Esophagus muscularis mucosa (tissue), 4 donors: ENCODE measurements around the gene NDUFAF2. TPM values are rescaled to one million over a fixed set of nuclear protein-coding genes. Genes with fewer than 3 reads are reported as not detected.

ENCODE experiments used
- DNase-seq: peaks from one replicate; pipeline ENCODE4 v3.0.0-alpha.2; 2017; ENCODE audit errors: extremely low spot score
- H3K27ac ChIP-seq, 4 donors: fragments of 200-600 bp; sonication (generic); replicated peaks in 1 of 4; 1 replicate in 3 of 4; 2 replicates in 1 of 4; pipeline ENCODE4 v1.5.1; 2016 to 2019; ENCODE audit warnings: mild to moderate bottlenecking in 1 of 4
- H3K27me3 ChIP-seq, 4 donors: fragments of 200-600 bp; sonication (generic); one replicate each; pipeline versions ENCODE4 v1.5.1 to v1.6.0; 2016 to 2019
- H3K36me3 ChIP-seq, 4 donors: fragments of 200-600 bp; sonication (generic); one replicate each; pipeline ENCODE4 v1.5.1; 2016 to 2019
- H3K4me1 ChIP-seq, 4 donors: fragments of 200-600 bp; sonication (generic); one replicate each; pipeline ENCODE4 v1.5.1; 2016 to 2019
- H3K4me3 ChIP-seq, 4 donors: fragments of 200-600 bp; sonication (generic); 1 replicate in 2 of 4; 2 replicates in 2 of 4; pipeline ENCODE4 v1.5.1; 2016 to 2019; ENCODE audit warnings: mild to moderate bottlenecking in 4 of 4, moderate library complexity in 1 of 4
- H3K9me3 ChIP-seq, 4 donors: fragments of 200-600 bp; sonication (generic); 1 replicate in 3 of 4; 2 replicates in 1 of 4; pipeline ENCODE4 v1.5.1; 2016 to 2019
- EP300 ChIP-seq: sonication (generic); formaldehyde crosslinking; IDR thresholded peaks from one replicate; pipeline ENCODE4 v1.6.1; 2017; ENCODE audit warnings: antibody characterized with exemption
- POLR2A ChIP-seq: fragments of 450-650 bp; IDR thresholded peaks from one replicate; pipeline ENCODE4 v1.6.1; 2017; ENCODE audit warnings: antibody characterized with exemption, moderate library complexity, mild to moderate bottlenecking, low read depth
- POLR2AphosphoS5 ChIP-seq, 2 donors: sonication (generic); formaldehyde crosslinking; IDR thresholded peaks; one replicate each; pipeline ENCODE4 v1.6.1; 2017; ENCODE audit warnings: antibody characterized with exemption in 2 of 2
- WGBS: methylation state at CpG from one replicate; pipeline ENCODE4 v1.1.5; 2018; 5-methylcytosine and 5-hydroxymethylcytosine counted together
- intact Hi-C: fragments of 100-400 bp; cut with DNase I; formaldehyde crosslinking; loops from one replicate; pipeline ENCODE4 v1.15.1; 2023
- total RNA-seq, 4 donors: library from RNA; depleted of rRNA; stranded (reverse); fragments of >200 nt; gene quantifications; one replicate each; pipeline versions ENCODE4 v1.1.0 to v1.2.1, GENCODE V29; 2016
- TF ChIP-seq, protein P1 (sequence below), 3 experiments: fragments of 200-600 bp in 2 of 3; fragments of 450-650 bp in 1 of 3; sonication (generic) in 2 of 3; IDR thresholded peaks; one replicate each; pipeline ENCODE4 v1.5.1; 2017 to 2019; ENCODE audit warnings: antibody characterized with exemption in 3 of 3, mild to moderate bottlenecking in 2 of 3, moderate library complexity in 1 of 3

Gene NDUFAF2
- total RNA-seq, 4 donors from 2014 or later: 29.4 to 42.8 (median 39.6) TPM

DNA sequence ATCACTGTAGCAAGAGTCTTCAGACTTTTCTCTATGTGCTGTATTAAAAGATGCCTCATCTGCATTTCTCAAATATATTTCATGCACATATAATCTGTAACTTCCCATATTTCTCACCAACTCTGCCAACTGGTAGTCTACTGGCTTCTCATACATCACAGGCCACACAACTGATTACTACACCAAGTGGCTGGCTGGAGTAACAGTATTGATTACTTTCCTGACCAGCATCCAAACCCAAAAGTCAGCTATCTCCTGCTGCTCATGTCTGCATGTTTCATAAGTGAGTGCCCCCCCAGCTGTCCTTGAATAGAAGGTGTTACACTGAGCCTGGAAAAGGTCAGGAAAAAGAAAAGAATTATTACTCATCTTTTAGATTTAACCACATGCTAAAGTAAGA, 17.6 kb upstream of the NDUFAF2 start:
- TF ChIP-seq EP300: no peak
- no peak for TF ChIP-seq POLR2AphosphoS5 (IDR thresholded peaks at IDR 0.05)
- TF ChIP-seq POLR2A: no peak
- TF ChIP-seq, protein P1, sequence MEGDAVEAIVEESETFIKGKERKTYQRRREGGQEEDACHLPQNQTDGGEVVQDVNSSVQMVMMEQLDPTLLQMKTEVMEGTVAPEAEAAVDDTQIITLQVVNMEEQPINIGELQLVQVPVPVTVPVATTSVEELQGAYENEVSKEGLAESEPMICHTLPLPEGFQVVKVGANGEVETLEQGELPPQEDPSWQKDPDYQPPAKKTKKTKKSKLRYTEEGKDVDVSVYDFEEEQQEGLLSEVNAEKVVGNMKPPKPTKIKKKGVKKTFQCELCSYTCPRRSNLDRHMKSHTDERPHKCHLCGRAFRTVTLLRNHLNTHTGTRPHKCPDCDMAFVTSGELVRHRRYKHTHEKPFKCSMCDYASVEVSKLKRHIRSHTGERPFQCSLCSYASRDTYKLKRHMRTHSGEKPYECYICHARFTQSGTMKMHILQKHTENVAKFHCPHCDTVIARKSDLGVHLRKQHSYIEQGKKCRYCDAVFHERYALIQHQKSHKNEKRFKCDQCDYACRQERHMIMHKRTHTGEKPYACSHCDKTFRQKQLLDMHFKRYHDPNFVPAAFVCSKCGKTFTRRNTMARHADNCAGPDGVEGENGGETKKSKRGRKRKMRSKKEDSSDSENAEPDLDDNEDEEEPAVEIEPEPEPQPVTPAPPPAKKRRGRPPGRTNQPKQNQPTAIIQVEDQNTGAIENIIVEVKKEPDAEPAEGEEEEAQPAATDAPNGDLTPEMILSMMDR (IDR thresholded peaks at IDR 0.05): no peak
- peaks cover 3 to 40% (median 20%) of the 10 kb centered on the region in 4 donors for H3K36me3 ChIP-seq
- intact Hi-C loops: no loop called here
- no peaks in the 10 kb centered on the region for H3K4me1 ChIP-seq
- H3K27ac ChIP-seq: no peak overlapping the region
- H3K9me3 ChIP-seq: peaks cover 0 to 3% (median 0%) of the 10 kb centered on the region in 4 donors
- DNase-seq: no peak
- H3K4me3 ChIP-seq: no peak overlapping the region
- H3K27me3 ChIP-seq: no peaks in the 10 kb centered on the region

DNA sequence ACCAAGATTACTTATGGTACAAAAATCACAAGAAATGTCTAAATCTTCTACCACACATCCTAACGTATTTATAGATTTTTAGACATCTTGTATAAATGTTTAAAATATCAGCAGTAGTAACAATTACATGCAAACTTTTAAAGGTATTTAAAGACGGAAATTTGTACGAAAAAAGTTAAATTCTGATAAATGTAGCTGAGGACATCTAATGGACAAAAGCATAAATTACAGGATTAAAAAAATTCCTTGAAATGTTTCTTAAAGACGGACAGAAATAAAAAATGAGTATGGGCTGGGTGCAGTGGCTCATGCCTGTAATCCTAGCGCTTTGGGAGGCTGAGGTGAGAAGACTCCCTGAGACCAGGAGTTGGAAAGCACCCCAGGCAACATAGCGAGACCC, 16.0 kb upstream of the NDUFAF2 start:
- TF ChIP-seq POLR2AphosphoS5 (IDR thresholded peaks at IDR 0.05) (no peak), POLR2A (no peak), EP300 (no peak)
- TF ChIP-seq, protein P1 (IDR thresholded peaks at IDR 0.05): no peak
- Histone ChIP-seq H3K27me3 (no peaks in the 10 kb centered on the region), H3K9me3 (peaks cover 0 to 3% (median 0%) of the 10 kb centered on the region in 4 donors), H3K27ac (no peak overlapping the region), H3K4me3 (no peak overlapping the region), H3K4me1 (no peaks in the 10 kb centered on the region), H3K36me3 (peaks cover 3 to 40% (median 20%) of the 10 kb centered on the region in 4 donors)
- no peak for DNase-seq
- 76% methylated on average over 6 of the region's 6 CpGs for WGBS
- intact Hi-C loops: no loop called here

DNA sequence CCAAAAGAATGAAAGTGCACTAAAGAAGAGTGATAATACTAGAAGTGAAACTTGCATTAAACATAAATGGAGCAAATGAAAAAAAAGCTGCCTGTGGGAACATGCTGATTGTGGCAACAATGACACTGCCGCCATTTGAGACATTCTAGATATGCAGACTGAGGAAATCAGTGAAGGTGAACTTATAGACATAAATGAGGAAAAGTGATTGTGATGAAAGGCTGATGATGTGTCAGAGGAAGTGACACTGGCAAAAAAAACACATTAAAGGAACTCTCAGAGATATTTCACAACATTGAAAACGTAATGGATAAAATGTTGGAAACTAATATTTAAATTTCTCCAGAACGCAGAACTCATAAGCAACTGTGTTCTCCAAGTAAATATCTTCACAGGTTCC, 1.4 kb upstream of the NDUFAF2 start:
- WGBS: 74% methylated on average over 3 of the region's 3 CpGs
- no peak overlapping the region for H3K4me3 ChIP-seq
- H3K9me3 ChIP-seq: no peaks in the 10 kb centered on the region
- TF ChIP-seq POLR2A (no peak), POLR2AphosphoS5 (IDR thresholded peaks at IDR 0.05) (no peak)
- intact Hi-C loops: loop anchor here (10.0 kb wide), 1 partner anchor 391 kb away; the partner anchor contains the start of gene ZSWIM6
- no peak overlapping the region for H3K27ac ChIP-seq
- no peaks in the 10 kb centered on the region for H3K27me3 ChIP-seq
- peaks cover 0 to 4% (median 0%) of the 10 kb centered on the region in 4 donors for H3K36me3 ChIP-seq
- peaks cover 17 to 28% (median 25%) of the 10 kb centered on the region in 4 donors for H3K4me1 ChIP-seq
- DNase-seq: no peak

DNA sequence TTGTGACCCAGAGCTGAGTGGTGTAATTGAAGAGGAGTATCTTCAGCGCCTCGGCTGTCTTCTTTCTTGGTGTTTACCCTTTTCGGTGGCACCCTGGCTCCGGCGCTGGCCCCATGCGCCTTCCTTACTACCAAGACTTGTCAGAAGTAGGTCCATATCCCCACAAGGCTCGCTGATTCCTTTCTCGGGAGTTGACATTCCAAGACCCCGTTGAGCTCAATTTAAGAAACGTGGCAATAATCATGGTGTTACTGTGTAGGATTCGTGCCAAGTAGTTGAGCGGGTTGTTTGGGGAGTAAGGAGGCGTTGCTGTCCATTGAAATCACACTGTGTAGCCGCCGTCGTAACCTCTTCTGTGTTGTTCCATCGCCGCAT, 795 bp downstream of the NDUFAF2 start:
- no peaks in the 10 kb centered on the region for H3K27me3 ChIP-seq
- peak overlapping the region; percentile 82 to 90 (median 84) for H3K27ac ChIP-seq
- no peak for TF ChIP-seq POLR2A
- no peak for TF ChIP-seq EP300
- TF ChIP-seq, protein P1 (IDR thresholded peaks at IDR 0.05): no peak
- no peak for TF ChIP-seq POLR2AphosphoS5 (IDR thresholded peaks at IDR 0.05)
- intact Hi-C loops: loop anchor here (10.0 kb wide), 1 partner anchor 389 kb away; the partner anchor contains the start of gene ZSWIM6
- peak overlapping the region; percentile 69 to 81 (median 76) for H3K4me3 ChIP-seq
- H3K9me3 ChIP-seq: no peaks in the 10 kb centered on the region
- no peaks in the 10 kb centered on the region for H3K36me3 ChIP-seq
- H3K4me1 ChIP-seq: peaks cover 17 to 28% (median 25%) of the 10 kb centered on the region in 4 donors
- 0% methylated on average over 14 of the region's 18 CpGs for WGBS
- DNase-seq: peak; percentile 92

DNA sequence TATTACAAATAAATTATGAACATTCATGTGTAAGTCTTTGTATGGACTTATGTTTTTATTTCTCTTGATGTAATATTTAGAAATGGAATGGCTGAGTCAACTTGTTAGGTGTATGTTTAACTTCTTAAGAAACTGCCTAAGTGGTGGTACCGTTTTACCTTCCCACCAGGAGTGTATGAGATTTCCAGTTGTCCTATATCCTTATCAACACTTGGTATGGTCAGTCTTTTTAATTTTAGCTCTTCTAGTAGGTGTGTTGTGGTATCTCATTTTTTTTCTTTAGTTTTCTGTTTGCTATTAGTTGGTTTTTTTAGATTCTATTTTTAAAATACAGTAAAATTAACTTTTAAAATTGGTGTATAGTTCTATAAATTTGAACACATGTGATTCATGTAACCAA, 3.7 kb downstream of the NDUFAF2 start:
- Histone ChIP-seq H3K4me3 (no peak overlapping the region), H3K27ac (no peak overlapping the region), H3K4me1 (peaks cover 16 to 23% (median 20%) of the 10 kb centered on the region in 4 donors), H3K36me3 (no peaks in the 10 kb centered on the region), H3K27me3 (no peaks in the 10 kb centered on the region), H3K9me3 (no peaks in the 10 kb centered on the region)
- intact Hi-C loops: loop anchor here (10.0 kb wide), 1 partner anchor 386 kb away; the partner anchor contains the start of gene ZSWIM6
- TF ChIP-seq, protein P1 (IDR thresholded peaks at IDR 0.05): no peak
- TF ChIP-seq POLR2A (no peak), POLR2AphosphoS5 (IDR thresholded peaks at IDR 0.05) (no peak), EP300 (no peak)
- WGBS: 94% methylated on average over 1 of the region's 1 CpG
- no peak for DNase-seq
